Stomach smooth muscle (tissue), 2 donors: ENCODE measurements around the gene MDFI.

Source experiments
- H3K27ac ChIP-seq: one replicate; pipeline ENCODE4 v1.7.0; 2013; ENCODE audit warnings: mild to moderate bottlenecking, low read length, inconsistent platforms
- H3K27me3 ChIP-seq, 2 donors: one replicate each; pipeline ENCODE4 v1.7.0; 2013; ENCODE audit warnings: low read length in 2 of 2; ENCODE audit not compliant: insufficient read depth in 2 of 2, control insufficient read depth in 1 of 2
- H3K36me3 ChIP-seq, 2 donors: one replicate each; pipeline ENCODE4 v1.7.0; 2013; ENCODE audit warnings: low read length in 2 of 2; ENCODE audit not compliant: control insufficient read depth in 2 of 2, insufficient read depth in 2 of 2
- H3K4me1 ChIP-seq: one replicate; pipeline ENCODE4 v1.7.0; 2013; ENCODE audit warnings: low read length; ENCODE audit not compliant: control insufficient read depth, insufficient read depth
- H3K4me3 ChIP-seq, 2 donors: one replicate each; pipeline ENCODE4 v1.7.0; 2013; ENCODE audit warnings: low read length in 2 of 2
- H3K9ac ChIP-seq, 2 donors: one replicate each; pipeline ENCODE4 v1.7.0; 2013; ENCODE audit warnings: low read length in 2 of 2, mild to moderate bottlenecking in 1 of 2
- H3K9me3 ChIP-seq, 2 donors: one replicate each; pipeline ENCODE4 v1.7.0; 2013; ENCODE audit warnings: low read length in 2 of 2; ENCODE audit not compliant: control insufficient read depth in 2 of 2
- donor health status: healthy.
- donor health status: Pancreatic carcinoma.

The MDFI gene

GRCh38 chr6:41657131-41658094 is 19.1 kb downstream of the MDFI start:
- H3K4me1 ChIP-seq = peaks cover 6% of the 10 kb centered on the region
- peaks cover 0 to 15% of the 10 kb centered on the region in 2 donors for H3K27me3 ChIP-seq
- no peak overlapping the region for H3K9ac ChIP-seq
- no peaks in the 10 kb centered on the region for H3K36me3 ChIP-seq
- H3K27ac ChIP-seq = no peak overlapping the region
- H3K9me3 ChIP-seq = no peaks in the 10 kb centered on the region
- no peak overlapping the region for H3K4me3 ChIP-seq

GRCh38 chr6:41658636-41659035 is 20.4 kb downstream of the MDFI start:
- Histone ChIP-seq H3K9ac (no peak overlapping the region), H3K36me3 (no peaks in the 10 kb centered on the region), H3K9me3 (no peaks in the 10 kb centered on the region), H3K4me3 (no peak overlapping the region), H3K27ac (no peak overlapping the region), H3K27me3 (peaks cover 0 to 15% of the 10 kb centered on the region in 2 donors), H3K4me1 (peaks cover 6% of the 10 kb centered on the region)

GRCh38 chr6:41659935-41660334 is 21.7 kb downstream of the MDFI start:
- Histone ChIP-seq H3K9ac (no peak overlapping the region), H3K27ac (no peak overlapping the region), H3K36me3 (no peaks in the 10 kb centered on the region), H3K4me1 (peaks cover 6% of the 10 kb centered on the region), H3K27me3 (peaks cover 0 to 16% of the 10 kb centered on the region in 2 donors), H3K4me3 (no peak overlapping the region), H3K9me3 (no peaks in the 10 kb centered on the region)

GRCh38 chr6:41663568-41663967 is 25.3 kb downstream of the MDFI start:
- Histone ChIP-seq H3K4me3 (no peak overlapping the region), H3K36me3 (no peaks in the 10 kb centered on the region), H3K4me1 (no peaks in the 10 kb centered on the region), H3K27ac (no peak overlapping the region), H3K27me3 (peaks cover 0 to 8% of the 10 kb centered on the region in 2 donors), H3K9me3 (no peaks in the 10 kb centered on the region), H3K9ac (no peak overlapping the region)

GRCh38 chr6:41664271-41664670 is 26.0 kb downstream of the MDFI start:
- H3K36me3 ChIP-seq = no peaks in the 10 kb centered on the region
- no peak overlapping the region for H3K9ac ChIP-seq

GRCh38 chr6:41667195-41667594 is 28.9 kb downstream of the MDFI start:
- H3K27ac ChIP-seq = no peak overlapping the region
- H3K36me3 ChIP-seq = no peaks in the 10 kb centered on the region
- no peaks in the 10 kb centered on the region for H3K4me1 ChIP-seq
- H3K27me3 ChIP-seq = peaks cover 0 to 3% of the 10 kb centered on the region in 2 donors
- H3K9me3 ChIP-seq = peaks cover 0 to 6% of the 10 kb centered on the region in 2 donors
- H3K4me3 ChIP-seq = no peak overlapping the region
- no peak overlapping the region for H3K9ac ChIP-seq

More at GRCh38 chr6:41664271-41664670, 26.0 kb downstream of the MDFI start:
- Histone ChIP-seq H3K27me3 (peaks cover 0 to 8% of the 10 kb centered on the region in 2 donors), H3K4me3 (no peak overlapping the region), H3K9me3 (peaks cover 0 to 5% of the 10 kb centered on the region in 2 donors), H3K27ac (no peak overlapping the region), H3K4me1 (no peaks in the 10 kb centered on the region)

GRCh38 chr6:41668968-41669367 is 30.7 kb downstream of the MDFI start:
- H3K4me3 ChIP-seq = no peak overlapping the region
- no peaks in the 10 kb centered on the region for H3K4me1 ChIP-seq
- peaks cover 0 to under 1% of the 10 kb centered on the region in 2 donors for H3K27me3 ChIP-seq
- H3K9ac ChIP-seq = no peak overlapping the region
- no peak overlapping the region for H3K27ac ChIP-seq
- H3K36me3 ChIP-seq = no peaks in the 10 kb centered on the region
- H3K9me3 ChIP-seq = peaks cover 0 to 6% of the 10 kb centered on the region in 2 donors

GRCh38 chr6:41670703-41671360 is 32.6 kb downstream of the MDFI start:
- H3K9ac ChIP-seq = no peak overlapping the region
- H3K4me3 ChIP-seq = no peak overlapping the region
- H3K36me3 ChIP-seq = no peaks in the 10 kb centered on the region
- no peaks in the 10 kb centered on the region for H3K4me1 ChIP-seq
- peaks cover 0 to 6% of the 10 kb centered on the region in 2 donors for H3K9me3 ChIP-seq
- H3K27me3 ChIP-seq = no peaks in the 10 kb centered on the region
- no peak overlapping the region for H3K27ac ChIP-seq

GRCh38 chr6:41671376-41671775 is 33.1 kb downstream of the MDFI start:
- H3K4me1 ChIP-seq = no peaks in the 10 kb centered on the region
- H3K9ac ChIP-seq = no peak overlapping the region
- H3K27me3 ChIP-seq = no peaks in the 10 kb centered on the region
- H3K36me3 ChIP-seq = no peaks in the 10 kb centered on the region
- H3K9me3 ChIP-seq = peaks cover 0 to 6% of the 10 kb centered on the region in 2 donors
- no peak overlapping the region for H3K27ac ChIP-seq
- H3K4me3 ChIP-seq = no peak overlapping the region

GRCh38 chr6:41672016-41672415 is 33.7 kb downstream of the MDFI start:
- no peak overlapping the region for H3K9ac ChIP-seq
- no peaks in the 10 kb centered on the region for H3K4me1 ChIP-seq
- no peaks in the 10 kb centered on the region for H3K27me3 ChIP-seq
- H3K4me3 ChIP-seq = no peak overlapping the region
- no peaks in the 10 kb centered on the region for H3K36me3 ChIP-seq
- no peak overlapping the region for H3K27ac ChIP-seq
- peaks cover 0 to 6% of the 10 kb centered on the region in 2 donors for H3K9me3 ChIP-seq
